ENCODE data around the gene ABCC10.
"Not testable (repeated sequence)": the region's sequence is repeated elsewhere in the genome, so short reads cannot be mapped to it uniquely, and the experiment has no call there.

The ABCC10 gene

GRCh38 chr6:43444582-43444981 is 17.2 kb downstream of the ABCC10 start:
- DNase-seq: no peak

GRCh38 chr6:43445576-43445975 is 18.2 kb downstream of the ABCC10 start:
- no peak for DNase-seq

GRCh38 chr6:43447604-43448003 is 20.3 kb downstream of the ABCC10 start:
- no peak for DNase-seq

- DNase-seq: no peak
Observed at GRCh38 chr6:43448916-43449315, 21.6 kb downstream of the ABCC10 start.

GRCh38 chr6:43450699-43451131 is 23.4 kb downstream of the ABCC10 start:
- DNase-seq: no peak

- DNase-seq: no peak
Observed at GRCh38 chr6:43451348-43451747, 24.0 kb downstream of the ABCC10 start.

GRCh38 chr6:43451939-43452338 is 24.6 kb downstream of the ABCC10 start:
- no peak for DNase-seq

GRCh38 chr6:43452896-43453295 is 25.6 kb downstream of the ABCC10 start:
- no peak for DNase-seq

GRCh38 chr6:43453831-43454230 is 26.5 kb downstream of the ABCC10 start:
- DNase-seq: no peak

- peak; percentile 75 for DNase-seq
Observed at GRCh38 chr6:43454290-43454695, 27.0 kb downstream of the ABCC10 start.

- peak; percentile 37 for DNase-seq
Observed at GRCh38 chr6:43454696-43455530, 27.6 kb downstream of the ABCC10 start.

GRCh38 chr6:43455531-43456428 is 28.4 kb downstream of the ABCC10 start, which contains the start of gene DLK2:
Gene DLK2 (minus strand): TSS chr6:43455548. CDS start chr6:43454825, 723 bp downstream.
- peak; percentile 64 for DNase-seq

- no peak for DNase-seq
Observed at GRCh38 chr6:43457643-43458042, 30.3 kb downstream of the ABCC10 start.

GRCh38 chr6:43458154-43458553 is 30.8 kb downstream of the ABCC10 start:
- not testable (repeated sequence) for DNase-seq

GRCh38 chr6:43459535-43459934 is 32.2 kb downstream of the ABCC10 start:
- no peak for DNase-seq

GRCh38 chr6:43460032-43460431 is 32.7 kb downstream of the ABCC10 start:
- DNase-seq: no peak

- DNase-seq: no peak
Observed at GRCh38 chr6:43461936-43462335, 34.6 kb downstream of the ABCC10 start.

- no peak for DNase-seq
Observed at GRCh38 chr6:43464337-43464736, 37.0 kb downstream of the ABCC10 start.

- DNase-seq: no peak
Observed at GRCh38 chr6:43465948-43466347, 38.6 kb downstream of the ABCC10 start.

- not testable (repeated sequence) for DNase-seq
Observed at GRCh38 chr6:43467265-43467664, 39.9 kb downstream of the ABCC10 start.

GRCh38 chr6:43467752-43468151 is 40.4 kb downstream of the ABCC10 start:
- no peak for DNase-seq

- no peak for DNase-seq
Observed at GRCh38 chr6:43468240-43468639, 40.9 kb downstream of the ABCC10 start.
